K562 (cell line): Measurements from ENCODE around the gene NOSIP. TPM values are rescaled to one million over a fixed set of nuclear protein-coding genes. Genes with fewer than 3 reads are reported as not detected.

Experiments
- ATAC-seq: fragments of 200-7000 bp; cut with Tn5 transposase; 3 replicates; pipeline ENCODE4 v1.9.1; 2020; ENCODE audit warnings: moderate library complexity
- BruUV-seq: library from RNA; stranded (reverse); fragments of 400-500 nt; replicated peaks from 2 replicates; lab custom pipeline; 2021; lab: Mats Ljungman, UMichigan
- CTCF ChIA-PET: fragments of 300-600 bp; formaldehyde crosslinking; extraction: SDS; loops from one replicate; lab custom pipeline; 2021; ENCODE audit warnings: low intra/inter-chr PET ratio; lab: Yijun Ruan, JAX
- POLR2A ChIA-PET: fragments of 300-600, 350-650 bp; sonication (Branson Sonifier 250); formaldehyde crosslinking; extraction: SDS; loops from one replicate; lab custom pipeline; 2021; ENCODE audit warnings: antibody characterized with exemption, inconsistent platforms; lab: Yijun Ruan, JAX
- DNase-seq, 4 experiments: peaks; one replicate each; pipeline versions ENCODE4 v3.0.0 to v3.0.0-alpha.2; 2011 to 2018; ENCODE audit warnings: low spot score in 3 of 4, mixed read lengths in 3 of 4; ENCODE audit errors: extremely low read depth in 1 of 4
- FAIRE-seq: peaks from 2 replicates; lab custom pipeline; 2011; peaks lifted over from hg19 to GRCh38; lab: Jason Lieb, UNC
- H2AFZ ChIP-seq: 2 replicates; pipeline ENCODE4 v1.6.0; 2011; ENCODE audit warnings: low read depth, low read length, control low read depth, inconsistent platforms
- H3K27ac ChIP-seq: fragments of 200-600 bp; 3 replicates; pipeline ENCODE4 v1.8.0; 2011; ENCODE audit warnings: low read depth, mild to moderate bottlenecking, control low read depth, inconsistent platforms, low read length, moderate library complexity, mixed read lengths; ENCODE audit errors: extremely low read depth
- H3K27me3 ChIP-seq, 2 experiments: fragments of 300-600 bp in 1 of 2; 2 replicates in 1 of 2; 3 replicates in 1 of 2; pipeline versions ENCODE4 v1.6.0 to v1.8.0; 2011; ENCODE audit warnings: inconsistent platforms in 2 of 2, low read length in 2 of 2, mild to moderate bottlenecking in 1 of 2, mixed read lengths in 1 of 2, moderate library complexity in 1 of 2; ENCODE audit not compliant: control insufficient read depth in 2 of 2, insufficient read depth in 2 of 2
- H3K36me3 ChIP-seq: fragments of 300-600 bp; 3 replicates; pipeline ENCODE4 v1.8.0; 2011; ENCODE audit warnings: mild to moderate bottlenecking, low read length, inconsistent platforms; ENCODE audit not compliant: control insufficient read depth, insufficient read depth
- H3K4me1 ChIP-seq, 2 experiments: fragments of 200-600 bp in 1 of 2; replicated peaks in 1 of 2; 2 replicates in 1 of 2; 3 replicates in 1 of 2; pipeline versions ENCODE4 v1.5.1 to v1.8.0; 2011; ENCODE audit warnings: inconsistent platforms in 2 of 2, low read length in 2 of 2, mild to moderate bottlenecking in 1 of 2, mixed read lengths in 1 of 2, moderate library complexity in 1 of 2; ENCODE audit not compliant: control insufficient read depth in 2 of 2, insufficient read depth in 2 of 2
- H3K4me2 ChIP-seq: 2 replicates; pipeline ENCODE4 v1.6.1; 2011; ENCODE audit warnings: low read length, control low read depth, inconsistent platforms, mixed read lengths; ENCODE audit not compliant: insufficient read depth
- H3K4me3 ChIP-seq: fragments of 200-600 bp; sonication (generic), shearing (Covaris generic); 2 replicates; pipeline ENCODE4 v1.5.1; 2016; ENCODE audit warnings: control low read depth, inconsistent platforms
- H3K79me2 ChIP-seq: fragments of 200-600 bp; 3 replicates; pipeline ENCODE4 v1.8.0; 2011; ENCODE audit warnings: low read length, inconsistent platforms; ENCODE audit not compliant: control insufficient read depth, insufficient read depth
- H3K9ac ChIP-seq, 2 experiments: 2 replicates each; pipeline versions ENCODE4 v1.6.0 to v1.6.1; 2011; ENCODE audit warnings: low read depth in 2 of 2, low read length in 2 of 2, control low read depth in 1 of 2, inconsistent platforms in 1 of 2, mild to moderate bottlenecking in 1 of 2, mixed read lengths in 1 of 2; ENCODE audit not compliant: insufficient read depth in 1 of 2
- H3K9me1 ChIP-seq: one replicate; pipeline ENCODE4 v1.6.0; 2011; ENCODE audit warnings: inconsistent platforms, mild to moderate bottlenecking, low read length, moderate library complexity; ENCODE audit not compliant: control insufficient read depth, insufficient read depth
- H3K9me3 ChIP-seq: replicated peaks from 2 replicates; pipeline ENCODE4 v1.5.1; 2011; ENCODE audit warnings: low read depth, low read length, inconsistent platforms; ENCODE audit not compliant: control insufficient read depth, insufficient read depth
- H4K20me1 ChIP-seq: replicated peaks from 2 replicates; pipeline ENCODE4 v1.6.1; 2011; ENCODE audit warnings: low read length, inconsistent platforms, mixed read lengths; ENCODE audit not compliant: control insufficient read depth, insufficient read depth
- CREB3 ChIP-seq: fragments of 450-650 bp; conservative IDR thresholded peaks from 2 replicates; pipeline ENCODE4 v1.6.1; 2016; ENCODE audit warnings: missing genetic modification characterization, low read depth, mild to moderate bottlenecking, missing compliant biosample characterization, moderate library complexity
- HMGXB4 ChIP-seq: sonication (generic); formaldehyde crosslinking; IDR thresholded peaks from 2 replicates; pipeline ENCODE4 v1.8.1; 2023; ENCODE audit warnings: mild to moderate bottlenecking, missing genetic modification reagents
- IRF1 ChIP-seq: sonication (generic); formaldehyde crosslinking; IDR thresholded peaks from 2 replicates; pipeline ENCODE4 v1.8.0; 2022; ENCODE audit warnings: missing genetic modification reagents, mild to moderate bottlenecking, borderline replicate concordance
- NR2C1 ChIP-seq, 2 experiments: fragments of 450-650 bp; IDR thresholded peaks; 2 replicates each; pipeline ENCODE4 v1.6.1; 2017; ENCODE audit warnings: mild to moderate bottlenecking in 2 of 2, antibody characterized with exemption in 1 of 2, inconsistent platforms in 1 of 2, missing compliant biosample characterization in 1 of 2, missing genetic modification characterization in 1 of 2
- PTRF ChIP-seq: fragments of 450-650 bp; IDR thresholded peaks from 2 replicates; pipeline ENCODE4 v1.6.1; 2016; ENCODE audit warnings: mild to moderate bottlenecking, missing genetic modification characterization, missing compliant biosample characterization
- RBFOX2 ChIP-seq: fragments of 200-400 bp; formaldehyde crosslinking; IDR thresholded peaks from 2 replicates; pipeline ENCODE4 v1.6.1; 2017; ENCODE audit warnings: low read depth, mild to moderate bottlenecking, low read length, moderate library complexity
- SRF ChIP-seq, 2 experiments: fragments of 250-450, 450-650 bp in 1 of 2; sonication (Bioruptor Pico) in 1 of 2; sonication (generic) in 1 of 2; formaldehyde crosslinking; IDR thresholded peaks; 2 replicates each; pipeline versions ENCODE4 v1.5.0 to v1.5.1; 2020 to 2022; ENCODE audit warnings: mild to moderate bottlenecking in 1 of 2, missing genetic modification reagents in 1 of 2
- WHSC1 ChIP-seq: IDR thresholded peaks from one replicate; pipeline ENCODE4 v1.6.1; 2012; ENCODE audit warnings: low read length, control low read depth, inconsistent platforms
- ZC3H11A ChIP-seq: IDR thresholded peaks from 2 replicates; pipeline ENCODE4 v1.6.1; 2012; ENCODE audit warnings: low read depth, low read length, improper control_type of control experiment
- ZNF3 ChIP-seq: fragments of 250-450 bp; sonication (Bioruptor Pico); IDR thresholded peaks from 2 replicates; pipeline ENCODE4 v1.5.0; 2021; ENCODE audit warnings: mild to moderate bottlenecking, moderate library complexity
- WGBS: fragments of 100-300 bp; shearing (Covaris generic); methylation state at CpG from one replicate; pipeline ENCODE4 v1.1.6; 2016; ENCODE audit warnings: low coverage, mixed read lengths; ENCODE audit not compliant: insufficient coverage; ENCODE audit errors: missing lambda C conversion rate; 5-methylcytosine and 5-hydroxymethylcytosine counted together
- in situ Hi-C: fragments of 300-500 bp; cut with MboI; formaldehyde crosslinking; loops from 4 replicates; pipeline ENCODE4 v1.15.0; 2018; ENCODE audit warnings: inconsistent platforms, mixed read lengths
- intact Hi-C: fragments of 100-400 bp; cut with micrococcal nuclease; formaldehyde crosslinking; loops from 2 replicates; pipeline ENCODE4 v1.14.2; 2022
- polyA plus RNA-seq, 8 experiments: library from polyadenylated mRNA; depleted of rRNA in 4 of 8; stranded (reverse) in 5 of 8; unstranded in 3 of 8; fragments of >200 nt; fragmentation: Nextera tagmentation in 2 of 8; fragmentation: Illumina TruSeq in 1 of 8; extraction: Ambion mirVana in 2 of 8; extraction: Trizol in 1 of 8; gene quantifications; 2 replicates each; pipeline versions ENCODE4 v1.2.1 to v1.2.3, GENCODE V29; 2011 to 2014; ENCODE audit warnings: inconsistent platforms in 1 of 8, missing spikeins in 1 of 8
- total RNA-seq, 7 experiments: library from RNA; depleted of rRNA in 6 of 7; stranded (reverse); fragments of >200 nt in 6 of 7; fragmentation: Illumina TruSeq in 2 of 7; extraction: Trizol in 2 of 7; gene quantifications; 2 replicates each; pipeline versions ENCODE4 v1.2.1 to v1.2.3, GENCODE V29; 2011 to 2021; ENCODE audit warnings: low replicate concordance in 1 of 7
- TF ChIP-seq, protein P1 (sequence below): IDR thresholded peaks from 2 replicates; pipeline ENCODE4 v1.6.1; 2011; ENCODE audit warnings: borderline replicate concordance, low read depth, mild to moderate bottlenecking, moderate library complexity, low read length; ENCODE audit not compliant: insufficient read depth, poor library complexity, severe bottlenecking
- TF ChIP-seq, protein P2 (sequence below): fragments of 250-450 bp; sonication (Bioruptor Pico); IDR thresholded peaks from 2 replicates; pipeline ENCODE4 v1.8.0; 2021; ENCODE audit warnings: borderline replicate concordance, mild to moderate bottlenecking, moderate library complexity; ENCODE audit not compliant: poor library complexity, severe bottlenecking

Gene NOSIP
- total and polyA plus RNA-seq, 9 of the 15 experiments (the other 6 are each of a cell fraction or from before 2014, with no cell fraction given) = 14.4 to 153 (median 79.9) TPM

GRCh38 chr19:49596954-49597702, 16.8 kb upstream of the NOSIP start:
- Histone ChIP-seq H3K36me3 (peaks cover 79% of the 10 kb centered on the region), H3K9me1 (peaks cover 3% of the 10 kb centered on the region), H2AFZ (no peak overlapping the region), H3K27ac (no peak overlapping the region), H3K79me2 (peaks cover 31% of the 10 kb centered on the region), H3K9me3 (no peaks in the 10 kb centered on the region), H3K4me2 (no peak overlapping the region), H3K27me3 (no peaks in the 10 kb centered on the region), H4K20me1 (peaks cover 6% of the 10 kb centered on the region; the same call in 1 of the 2 replicates), H3K4me3 (no peak overlapping the region), H3K4me1 (peaks cover 7 to 42% of the 10 kb centered on the region in 2 experiments; a peak in 4 of 5 replicates), H3K9ac (no peak overlapping the region)
- in situ Hi-C loops (no loop called here), intact Hi-C loops (no loop called here)
- no TSS peak for BruUV-seq
- ATAC-seq (no peak), FAIRE-seq (no peak), DNase-seq (peak in 2 of 4 experiments; percentile 13 to 22)
- WGBS = 98% methylated on average over 36 of the region's 65 CpGs
- POLR2A ChIA-PET = interaction anchor here (0.6 kb wide), 2 partner anchors 35 to 39 kb away, joined by 3 read pairs; no protein-coding TSS in a partner anchor
- CTCF ChIA-PET = no interaction called here
- TF ChIP-seq WHSC1 (no peak), CREB3 (no peak), IRF1 (CRISPR knock-in tag) (no peak), RBFOX2 (peak; percentile 54; the same call in 1 of the 2 replicates), PTRF (tag) (no peak), ZC3H11A (no peak), HMGXB4 (CRISPR knock-in tag) (no peak), SRF (CRISPR knock-in tag; IDR thresholded peaks at IDR 0.05) (no peak), NR2C1 (IDR thresholded peaks at IDR 0.05) (no peak), NR2C1 (tag; IDR thresholded peaks at IDR 0.05) (no peak), ZNF3 (no peak)
- TF ChIP-seq, protein P1, sequence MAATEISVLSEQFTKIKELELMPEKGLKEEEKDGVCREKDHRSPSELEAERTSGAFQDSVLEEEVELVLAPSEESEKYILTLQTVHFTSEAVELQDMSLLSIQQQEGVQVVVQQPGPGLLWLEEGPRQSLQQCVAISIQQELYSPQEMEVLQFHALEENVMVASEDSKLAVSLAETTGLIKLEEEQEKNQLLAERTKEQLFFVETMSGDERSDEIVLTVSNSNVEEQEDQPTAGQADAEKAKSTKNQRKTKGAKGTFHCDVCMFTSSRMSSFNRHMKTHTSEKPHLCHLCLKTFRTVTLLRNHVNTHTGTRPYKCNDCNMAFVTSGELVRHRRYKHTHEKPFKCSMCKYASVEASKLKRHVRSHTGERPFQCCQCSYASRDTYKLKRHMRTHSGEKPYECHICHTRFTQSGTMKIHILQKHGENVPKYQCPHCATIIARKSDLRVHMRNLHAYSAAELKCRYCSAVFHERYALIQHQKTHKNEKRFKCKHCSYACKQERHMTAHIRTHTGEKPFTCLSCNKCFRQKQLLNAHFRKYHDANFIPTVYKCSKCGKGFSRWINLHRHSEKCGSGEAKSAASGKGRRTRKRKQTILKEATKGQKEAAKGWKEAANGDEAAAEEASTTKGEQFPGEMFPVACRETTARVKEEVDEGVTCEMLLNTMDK = peak; percentile 20
- TF ChIP-seq, protein P2, sequence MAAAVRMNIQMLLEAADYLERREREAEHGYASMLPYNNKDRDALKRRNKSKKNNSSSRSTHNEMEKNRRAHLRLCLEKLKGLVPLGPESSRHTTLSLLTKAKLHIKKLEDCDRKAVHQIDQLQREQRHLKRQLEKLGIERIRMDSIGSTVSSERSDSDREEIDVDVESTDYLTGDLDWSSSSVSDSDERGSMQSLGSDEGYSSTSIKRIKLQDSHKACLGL (CRISPR knock-in tag) = no peak
